ENCODE measurements around the gene ERC2.

DNA sequence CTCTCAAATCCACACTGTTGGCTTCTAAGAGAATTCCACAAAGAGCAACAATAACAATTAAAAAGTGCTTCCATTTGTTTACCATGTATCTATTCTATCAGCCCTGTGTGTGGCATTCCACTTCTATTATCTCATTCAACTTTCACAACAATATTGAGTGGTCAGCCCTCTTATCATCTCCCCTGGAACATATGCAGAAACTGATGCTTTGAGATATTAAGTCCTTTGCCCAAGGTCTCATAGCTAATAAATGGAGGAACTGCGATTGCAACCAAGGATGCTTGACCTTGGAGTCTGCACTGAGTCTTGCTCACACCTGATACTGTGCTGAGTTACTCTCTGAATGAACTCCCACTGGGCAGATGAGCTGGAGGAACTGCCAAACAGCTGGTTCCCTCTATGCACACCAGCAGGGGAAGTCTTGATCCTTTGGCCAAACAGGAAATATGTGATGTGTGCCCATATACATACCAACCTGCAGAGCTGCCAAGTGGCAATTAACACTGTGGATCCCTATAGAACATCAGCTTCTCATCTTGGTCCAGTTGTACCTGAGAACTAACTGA, 836.4 kb downstream of the ERC2 start:
- no peak for TF ChIP-seq POLR2A (IDR thresholded peaks at IDR 0.05)
- TF ChIP-seq, protein P1, sequence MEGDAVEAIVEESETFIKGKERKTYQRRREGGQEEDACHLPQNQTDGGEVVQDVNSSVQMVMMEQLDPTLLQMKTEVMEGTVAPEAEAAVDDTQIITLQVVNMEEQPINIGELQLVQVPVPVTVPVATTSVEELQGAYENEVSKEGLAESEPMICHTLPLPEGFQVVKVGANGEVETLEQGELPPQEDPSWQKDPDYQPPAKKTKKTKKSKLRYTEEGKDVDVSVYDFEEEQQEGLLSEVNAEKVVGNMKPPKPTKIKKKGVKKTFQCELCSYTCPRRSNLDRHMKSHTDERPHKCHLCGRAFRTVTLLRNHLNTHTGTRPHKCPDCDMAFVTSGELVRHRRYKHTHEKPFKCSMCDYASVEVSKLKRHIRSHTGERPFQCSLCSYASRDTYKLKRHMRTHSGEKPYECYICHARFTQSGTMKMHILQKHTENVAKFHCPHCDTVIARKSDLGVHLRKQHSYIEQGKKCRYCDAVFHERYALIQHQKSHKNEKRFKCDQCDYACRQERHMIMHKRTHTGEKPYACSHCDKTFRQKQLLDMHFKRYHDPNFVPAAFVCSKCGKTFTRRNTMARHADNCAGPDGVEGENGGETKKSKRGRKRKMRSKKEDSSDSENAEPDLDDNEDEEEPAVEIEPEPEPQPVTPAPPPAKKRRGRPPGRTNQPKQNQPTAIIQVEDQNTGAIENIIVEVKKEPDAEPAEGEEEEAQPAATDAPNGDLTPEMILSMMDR (IDR thresholded peaks at IDR 0.05), result no peak

Data from breast epithelium (tissue), 3 donors.